Smooth muscle cell (in vitro differentiated cells): ENCODE data around the gene RSRC1. TPM values are rescaled to one million over a fixed set of nuclear protein-coding genes. Genes with fewer than 3 reads are reported as not detected.

Experiments
- DNase-seq: peaks from one replicate; lab custom pipeline; 2025; ENCODE audit not compliant: unreplicated experiment; lab: John Stamatoyannopoulos, UW
- H2AFZ ChIP-seq: fragments of 200-600 bp; sonication (generic); 2 replicates; pipeline ENCODE4 v1.6.0; 2016; ENCODE audit warnings: antibody characterized with exemption, low read depth, mild to moderate bottlenecking
- H3F3A ChIP-seq: fragments of 200-600 bp; sonication (generic); 2 replicates; pipeline ENCODE4 v1.6.0; 2017; ENCODE audit warnings: antibody characterized with exemption, low read depth
- H3K27ac ChIP-seq: fragments of 200-600 bp; sonication (generic); 2 replicates; pipeline ENCODE4 v1.5.1; 2016; ENCODE audit warnings: low read depth, mild to moderate bottlenecking
- H3K27me3 ChIP-seq: fragments of 200-600 bp; sonication (generic); 2 replicates; pipeline ENCODE4 v1.6.1; 2016; ENCODE audit warnings: low read depth, mild to moderate bottlenecking
- H3K36me3 ChIP-seq: fragments of 200-600 bp; sonication (generic); 2 replicates; pipeline ENCODE4 v1.5.1; 2016; ENCODE audit warnings: low read depth
- H3K4me1 ChIP-seq: fragments of 200-600 bp; sonication (generic); 2 replicates; pipeline ENCODE4 v1.5.1; 2016; ENCODE audit warnings: low read depth
- H3K4me2 ChIP-seq: fragments of 200-600 bp; sonication (generic); 2 replicates; pipeline ENCODE4 v1.6.0; 2016; ENCODE audit warnings: mild to moderate bottlenecking
- H3K4me3 ChIP-seq: fragments of 200-600 bp; sonication (generic); 2 replicates; pipeline ENCODE4 v1.5.1; 2016; ENCODE audit warnings: mild to moderate bottlenecking
- H3K79me2 ChIP-seq: fragments of 200-600 bp; sonication (generic); 2 replicates; pipeline ENCODE4 v1.6.0; 2016; ENCODE audit warnings: low read depth, mild to moderate bottlenecking
- H3K9ac ChIP-seq: fragments of 200-600 bp; sonication (generic); 2 replicates; pipeline ENCODE4 v1.6.0; 2016; ENCODE audit warnings: low read depth
- H3K9me3 ChIP-seq: fragments of 200-600 bp; sonication (generic); replicated peaks from 2 replicates; pipeline ENCODE4 v1.5.1; 2016; ENCODE audit warnings: low read depth
- H4K20me1 ChIP-seq: fragments of 200-600 bp; sonication (generic); 2 replicates; pipeline ENCODE4 v1.6.0; 2016; ENCODE audit warnings: low read depth
- CTCF ChIP-seq: fragments of 200-600 bp; sonication (generic); IDR thresholded peaks from 2 replicates; pipeline ENCODE4 v1.5.1; 2017; ENCODE audit warnings: borderline replicate concordance, mild to moderate bottlenecking, antibody characterized with exemption; ENCODE audit not compliant: insufficient read depth, poor library complexity, severe bottlenecking
- WGBS: methylation state at CpG from one replicate; pipeline ENCODE4 v1.1.7; 2016; ENCODE audit warnings: low lambda C conversion rate; 5-methylcytosine and 5-hydroxymethylcytosine counted together
- polyA plus RNA-seq: library from polyadenylated mRNA; unstranded; fragments of >200 nt; fragmentation: Nextera tagmentation; extraction: Ambion mirVana; gene quantifications from 2 replicates; pipeline ENCODE4 v1.2.1, GENCODE V29; 2016
- total RNA-seq: library from RNA; depleted of rRNA; stranded (reverse); fragments of >200 nt; gene quantifications from 2 replicates; pipeline ENCODE4 v1.2.3, GENCODE V29; 2014

The RSRC1 gene
- total and polyA plus RNA-seq, 2 experiments from 2014 or later, result 18.5 to 43.9 TPM

GRCh38 chr3:158128755-158129154 is 18.9 kb downstream of the RSRC1 start:
- Histone ChIP-seq H3K36me3 (peaks cover 25% of the 10 kb centered on the region), H3K4me1 (no peaks in the 10 kb centered on the region), H3K4me2 (no peak overlapping the region), H3F3A (no peaks in the 10 kb centered on the region), H3K4me3 (no peak overlapping the region), H3K9me3 (no peaks in the 10 kb centered on the region), H3K27ac (no peak overlapping the region), H2AFZ (no peak overlapping the region), H3K27me3 (no peaks in the 10 kb centered on the region), H4K20me1 (no peaks in the 10 kb centered on the region), H3K9ac (no peak overlapping the region), H3K79me2 (peaks cover 5% of the 10 kb centered on the region)
- no peak for TF ChIP-seq CTCF
- DNase-seq, result no peak
- WGBS, result 96% methylated on average over 6 of the region's 6 CpGs

GRCh38 chr3:158134363-158134762 is 24.5 kb downstream of the RSRC1 start:
- Histone ChIP-seq H3K79me2 (peaks cover 5% of the 10 kb centered on the region), H4K20me1 (no peaks in the 10 kb centered on the region), H3K27me3 (no peaks in the 10 kb centered on the region), H3K4me1 (no peaks in the 10 kb centered on the region), H3K36me3 (no peaks in the 10 kb centered on the region), H3K4me3 (no peak overlapping the region), H3K9ac (no peak overlapping the region), H3K27ac (no peak overlapping the region), H3F3A (no peaks in the 10 kb centered on the region), H3K4me2 (no peak overlapping the region), H3K9me3 (no peaks in the 10 kb centered on the region), H2AFZ (no peak overlapping the region)
- no peak for TF ChIP-seq CTCF
- no peak for DNase-seq
- WGBS, result 92% methylated on average over 2 of the region's 2 CpGs

- H3K27ac ChIP-seq, result no peak overlapping the region
- TF ChIP-seq CTCF, result no peak
- H3K9me3 ChIP-seq, result no peaks in the 10 kb centered on the region
- H3F3A ChIP-seq, result no peaks in the 10 kb centered on the region
- no peaks in the 10 kb centered on the region for H3K4me1 ChIP-seq
- WGBS, result 77% methylated on average over 2 of the region's 2 CpGs
- H3K36me3 ChIP-seq, result no peaks in the 10 kb centered on the region
- no peak overlapping the region for H2AFZ ChIP-seq
- no peaks in the 10 kb centered on the region for H4K20me1 ChIP-seq
- H3K9ac ChIP-seq, result no peak overlapping the region
- H3K4me3 ChIP-seq, result no peak overlapping the region
- H3K27me3 ChIP-seq, result no peaks in the 10 kb centered on the region
- no peak overlapping the region for H3K4me2 ChIP-seq
- no peak for DNase-seq
- H3K79me2 ChIP-seq, result no peaks in the 10 kb centered on the region
Measured at GRCh38 chr3:158140396-158140795, 30.5 kb downstream of the RSRC1 start.

- WGBS, result 91% methylated on average over 2 of the region's 2 CpGs
- TF ChIP-seq CTCF, result no peak
Measured at GRCh38 chr3:158148218-158148617, 38.3 kb downstream of the RSRC1 start.

More at GRCh38 chr3:158148218-158148617, 38.3 kb downstream of the RSRC1 start:
- Histone ChIP-seq H3K9me3 (no peaks in the 10 kb centered on the region), H3F3A (no peaks in the 10 kb centered on the region), H3K4me2 (no peak overlapping the region), H3K4me3 (no peak overlapping the region), H4K20me1 (no peaks in the 10 kb centered on the region), H3K4me1 (no peaks in the 10 kb centered on the region), H3K79me2 (no peaks in the 10 kb centered on the region), H2AFZ (no peak overlapping the region), H3K36me3 (no peaks in the 10 kb centered on the region), H3K27me3 (no peaks in the 10 kb centered on the region), H3K27ac (no peak overlapping the region), H3K9ac (no peak overlapping the region)
- DNase-seq, result no peak
